ENCODE results near the gene MKRN3. TPM values are rescaled to one million over a fixed set of nuclear protein-coding genes. Genes with fewer than 3 reads are reported as not detected.
A peak's percentile ranks its signal among the peaks of the same experiment; 100 is the strongest.

Gene MKRN3
- total RNA-seq, 5 donors from 2014 or later (not counting 1 experiment from before 2014, with no cell fraction given) = 2.0 to 5.8 (median 2.9) TPM

DNA sequence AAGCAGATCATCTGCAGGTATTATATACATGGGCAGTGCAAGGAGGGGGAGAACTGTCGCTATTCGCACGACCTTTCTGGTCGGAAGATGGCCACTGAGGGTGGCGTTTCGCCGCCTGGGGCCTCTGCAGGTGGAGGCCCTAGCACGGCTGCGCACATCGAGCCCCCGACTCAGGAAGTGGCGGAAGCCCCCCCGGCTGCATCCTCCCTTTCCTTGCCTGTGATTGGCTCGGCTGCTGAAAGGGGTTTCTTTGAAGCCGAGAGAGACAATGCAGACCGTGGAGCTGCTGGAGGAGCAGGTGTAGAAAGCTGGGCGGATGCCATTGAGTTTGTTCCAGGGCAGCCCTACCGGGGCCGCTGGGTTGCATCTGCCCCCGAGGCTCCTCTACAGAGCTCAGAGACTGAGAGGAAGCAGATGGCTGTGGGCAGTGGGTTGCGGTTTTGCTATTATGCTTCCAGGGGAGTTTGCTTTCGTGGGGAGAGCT lies 639 bp downstream of the MKRN3 start:
- H3K27me3 Mint-ChIP-seq = peaks cover 0 to 3% of the 10 kb centered on the region in 2 donors
- no peaks in the 10 kb centered on the region for H3K4me1 ChIP-seq (ENCODE audit: control insufficient read depth in 1 of 2, extremely low read depth in 1 of 2, insufficient read depth in 2 of 2, low read length in 2 of 2)
- ATAC-seq (replicated peaks in 1 of 4) = peak; percentile 70 to 83 (median 76)
- H3K4me3 ChIP-seq (ENCODE audit: control insufficient read depth in 1 of 2, extremely low read depth in 1 of 2, low read length in 1 of 2) = peak overlapping the region; percentile 44 to 54
- H3K27ac Mint-ChIP-seq = no peak overlapping the region
- 66% methylated on average over 22 of the region's 22 CpGs for WGBS (ENCODE audit: insufficient coverage)
- H3K27me3 ChIP-seq (replicated peaks in 1 of 2; ENCODE audit: control insufficient read depth in 2 of 2, extremely low read depth in 1 of 2, insufficient read depth in 2 of 2, low read length in 1 of 2) = peaks cover 0 to 6% of the 10 kb centered on the region in 2 experiments
- peaks cover 0 to 4% (median 1%) of the 10 kb centered on the region in 3 donors for H3K4me1 Mint-ChIP-seq
- H3K9me3 Mint-ChIP-seq = peaks cover 3 to 6% (median 6%) of the 10 kb centered on the region in 3 donors
- peak overlapping the region; percentile 71 to 79 (median 73) for H3K4me3 Mint-ChIP-seq
- ChIA-PET POLR2A (no interaction called here), CTCF (no interaction called here)
- no peaks in the 10 kb centered on the region for H3K9me3 ChIP-seq
- H3K36me3 Mint-ChIP-seq = no peaks in the 10 kb centered on the region
- H3K36me3 ChIP-seq (ENCODE audit: control insufficient read depth in 2 of 2, extremely low read depth in 1 of 2, insufficient read depth in 1 of 2, low read length in 1 of 2) = no peaks in the 10 kb centered on the region
- DNase-seq = peak in 33 of 35 experiments; percentile 8 to 77 (median 39)
- H3K27ac ChIP-seq (ENCODE audit: low read length) = peak overlapping the region; percentile 78

DNA sequence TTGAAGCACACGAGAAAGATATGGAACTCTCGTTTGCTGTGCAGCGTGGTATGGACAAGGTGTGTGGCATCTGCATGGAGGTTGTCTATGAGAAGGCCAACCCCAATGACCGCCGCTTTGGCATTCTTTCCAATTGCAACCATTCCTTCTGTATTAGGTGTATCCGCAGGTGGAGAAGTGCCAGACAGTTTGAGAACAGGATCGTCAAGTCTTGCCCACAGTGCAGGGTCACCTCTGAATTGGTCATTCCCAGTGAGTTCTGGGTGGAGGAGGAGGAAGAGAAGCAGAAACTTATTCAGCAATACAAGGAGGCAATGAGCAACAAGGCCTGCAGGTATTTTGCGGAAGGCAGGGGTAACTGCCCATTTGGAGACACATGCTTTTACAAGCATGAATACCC lies 1.2 kb downstream of the MKRN3 start:
- no peaks in the 10 kb centered on the region for H3K36me3 ChIP-seq (ENCODE audit: control insufficient read depth in 2 of 2, extremely low read depth in 1 of 2, insufficient read depth in 1 of 2, low read length in 1 of 2)
- H3K4me1 ChIP-seq (ENCODE audit: control insufficient read depth in 1 of 2, extremely low read depth in 1 of 2, insufficient read depth in 2 of 2, low read length in 2 of 2) = no peaks in the 10 kb centered on the region
- no peaks in the 10 kb centered on the region for H3K36me3 Mint-ChIP-seq
- ChIA-PET POLR2A (no interaction called here), CTCF (no interaction called here)
- ATAC-seq (replicated peaks in 1 of 4) = no peak
- DNase-seq = no peak
- peaks cover 0 to 3% of the 10 kb centered on the region in 2 donors for H3K27me3 Mint-ChIP-seq
- H3K27me3 ChIP-seq (replicated peaks in 1 of 2; ENCODE audit: control insufficient read depth in 2 of 2, extremely low read depth in 1 of 2, insufficient read depth in 2 of 2, low read length in 1 of 2) = peaks cover 0 to 6% of the 10 kb centered on the region in 2 experiments
- H3K4me1 Mint-ChIP-seq = peaks cover 0 to 4% (median 1%) of the 10 kb centered on the region in 3 donors
- peak overlapping the region; percentile 71 to 79 (median 73) for H3K4me3 Mint-ChIP-seq
- H3K4me3 ChIP-seq (ENCODE audit: control insufficient read depth in 1 of 2, extremely low read depth in 1 of 2, low read length in 1 of 2) = peak overlapping the region; percentile 44 to 54
- H3K9me3 ChIP-seq = no peaks in the 10 kb centered on the region
- WGBS (ENCODE audit: insufficient coverage) = 82% methylated on average over 7 of the region's 8 CpGs
- H3K27ac Mint-ChIP-seq = no peak overlapping the region
- H3K9me3 Mint-ChIP-seq = peaks cover 3 to 6% (median 6%) of the 10 kb centered on the region in 3 donors
- no peak overlapping the region for H3K27ac ChIP-seq (ENCODE audit: low read length)

DNA sequence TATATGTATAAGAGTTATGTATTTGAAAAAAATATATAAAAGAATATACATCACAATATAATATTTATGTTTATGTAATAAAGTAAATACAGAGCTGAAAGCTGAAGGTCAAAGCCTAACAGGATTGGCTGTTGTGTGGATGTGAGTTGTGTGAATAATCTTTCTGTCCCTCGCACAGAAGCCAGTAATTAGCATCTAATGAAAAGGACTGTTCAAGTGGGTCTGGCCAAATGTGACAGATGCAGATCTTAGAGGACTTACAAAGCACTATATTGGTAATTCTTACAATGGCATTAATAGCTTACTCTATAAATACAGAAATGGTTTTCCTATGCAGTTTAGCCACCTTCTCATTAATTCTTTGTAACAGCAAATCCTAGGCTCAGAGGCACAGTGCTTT lies 2.4 kb downstream of the MKRN3 start:
- no peaks in the 10 kb centered on the region for H3K27me3 ChIP-seq (replicated peaks in 1 of 2; ENCODE audit: control insufficient read depth in 2 of 2, extremely low read depth in 1 of 2, insufficient read depth in 2 of 2, low read length in 1 of 2)
- CTCF ChIA-PET = no interaction called here
- POLR2A ChIA-PET = no interaction called here
- no peak for DNase-seq
- H3K9me3 Mint-ChIP-seq = peaks cover 3 to 6% (median 6%) of the 10 kb centered on the region in 3 donors
- H3K27ac Mint-ChIP-seq = no peak overlapping the region
- no peak overlapping the region for H3K4me3 Mint-ChIP-seq
- H3K27me3 Mint-ChIP-seq = no peaks in the 10 kb centered on the region
- H3K27ac ChIP-seq (ENCODE audit: low read length) = no peak overlapping the region
- no peak for ATAC-seq (replicated peaks in 1 of 4)
- no peaks in the 10 kb centered on the region for H3K36me3 Mint-ChIP-seq
- H3K9me3 ChIP-seq = no peaks in the 10 kb centered on the region
- peaks cover 0 to 4% (median 1%) of the 10 kb centered on the region in 3 donors for H3K4me1 Mint-ChIP-seq
- no CpG with 5 or more reads among the region's 1 CpG for WGBS (ENCODE audit: insufficient coverage)
- no peaks in the 10 kb centered on the region for H3K36me3 ChIP-seq (ENCODE audit: control insufficient read depth in 2 of 2, extremely low read depth in 1 of 2, insufficient read depth in 1 of 2, low read length in 1 of 2)
- no peaks in the 10 kb centered on the region for H3K4me1 ChIP-seq (ENCODE audit: control insufficient read depth in 1 of 2, extremely low read depth in 1 of 2, insufficient read depth in 2 of 2, low read length in 2 of 2)
- H3K4me3 ChIP-seq (ENCODE audit: control insufficient read depth in 1 of 2, extremely low read depth in 1 of 2, low read length in 1 of 2) = no peak overlapping the region

- Mint-ChIP-seq H3K4me1 (peaks cover 0 to 4% (median 1%) of the 10 kb centered on the region in 3 donors), H3K4me3 (no peak overlapping the region), H3K27me3 (no peaks in the 10 kb centered on the region), H3K27ac (no peak overlapping the region), H3K36me3 (no peaks in the 10 kb centered on the region), H3K9me3 (peaks cover 3 to 9% (median 6%) of the 10 kb centered on the region in 3 donors)
- Histone ChIP-seq H3K36me3 (ENCODE audit: control insufficient read depth in 2 of 2, extremely low read depth in 1 of 2, insufficient read depth in 1 of 2, low read length in 1 of 2) (no peaks in the 10 kb centered on the region), H3K27me3 (replicated peaks in 1 of 2; ENCODE audit: control insufficient read depth in 2 of 2, extremely low read depth in 1 of 2, insufficient read depth in 2 of 2, low read length in 1 of 2) (no peaks in the 10 kb centered on the region), H3K4me3 (ENCODE audit: control insufficient read depth in 1 of 2, extremely low read depth in 1 of 2, low read length in 1 of 2) (no peak overlapping the region), H3K9me3 (no peaks in the 10 kb centered on the region), H3K27ac (ENCODE audit: low read length) (no peak overlapping the region), H3K4me1 (ENCODE audit: control insufficient read depth in 1 of 2, extremely low read depth in 1 of 2, insufficient read depth in 2 of 2, low read length in 2 of 2) (no peaks in the 10 kb centered on the region)
- POLR2A ChIA-PET = no interaction called here
- ATAC-seq (replicated peaks in 1 of 4) (no peak), DNase-seq (no peak)
- CTCF ChIA-PET = no interaction called here
- 49% methylated on average over 4 of the region's 5 CpGs for WGBS (ENCODE audit: insufficient coverage)
Observed at GRCh38 chr15:23569151-23569925, 3.9 kb downstream of the MKRN3 start.

DNA sequence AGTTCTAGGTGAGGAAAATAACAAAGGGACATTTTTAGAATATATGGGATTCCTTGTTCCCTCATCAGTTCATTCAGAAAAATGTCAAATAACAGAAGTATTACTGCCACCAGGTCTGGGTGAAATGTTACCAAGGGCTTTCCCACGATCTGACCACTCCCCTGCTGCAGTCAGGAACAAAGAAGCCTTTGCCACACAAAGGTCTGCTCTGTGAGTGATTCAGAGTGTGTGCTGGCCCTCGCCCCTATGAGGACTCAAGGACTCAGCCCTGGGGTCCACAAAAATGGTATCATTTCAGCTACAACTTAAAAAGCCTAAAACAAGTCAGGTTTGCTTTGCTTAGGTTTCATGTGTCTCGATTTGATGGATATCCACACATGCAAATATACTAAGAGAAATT lies 5.0 kb downstream of the MKRN3 start:
- peaks cover 0 to 4% (median 1%) of the 10 kb centered on the region in 3 donors for H3K4me1 Mint-ChIP-seq
- H3K27me3 Mint-ChIP-seq = no peaks in the 10 kb centered on the region
- no peak overlapping the region for H3K4me3 ChIP-seq (ENCODE audit: control insufficient read depth in 1 of 2, extremely low read depth in 1 of 2, low read length in 1 of 2)
- ChIA-PET POLR2A (no interaction called here), CTCF (no interaction called here)
- H3K4me1 ChIP-seq (ENCODE audit: control insufficient read depth in 1 of 2, extremely low read depth in 1 of 2, insufficient read depth in 2 of 2, low read length in 2 of 2) = no peaks in the 10 kb centered on the region
- ATAC-seq (replicated peaks in 1 of 4) (no peak), DNase-seq (no peak)
- H3K27ac ChIP-seq (ENCODE audit: low read length) = no peak overlapping the region
- H3K4me3 Mint-ChIP-seq = no peak overlapping the region
- no peak overlapping the region for H3K27ac Mint-ChIP-seq
- no peaks in the 10 kb centered on the region for H3K27me3 ChIP-seq (replicated peaks in 1 of 2; ENCODE audit: control insufficient read depth in 2 of 2, extremely low read depth in 1 of 2, insufficient read depth in 2 of 2, low read length in 1 of 2)
- no peaks in the 10 kb centered on the region for H3K36me3 ChIP-seq (ENCODE audit: control insufficient read depth in 2 of 2, extremely low read depth in 1 of 2, insufficient read depth in 1 of 2, low read length in 1 of 2)
- no peaks in the 10 kb centered on the region for H3K36me3 Mint-ChIP-seq
- no CpG with 5 or more reads among the region's 3 CpGs for WGBS (ENCODE audit: insufficient coverage)
- H3K9me3 ChIP-seq = no peaks in the 10 kb centered on the region
- H3K9me3 Mint-ChIP-seq = peaks cover 0 to 5% (median 3%) of the 10 kb centered on the region in 3 donors

DNA sequence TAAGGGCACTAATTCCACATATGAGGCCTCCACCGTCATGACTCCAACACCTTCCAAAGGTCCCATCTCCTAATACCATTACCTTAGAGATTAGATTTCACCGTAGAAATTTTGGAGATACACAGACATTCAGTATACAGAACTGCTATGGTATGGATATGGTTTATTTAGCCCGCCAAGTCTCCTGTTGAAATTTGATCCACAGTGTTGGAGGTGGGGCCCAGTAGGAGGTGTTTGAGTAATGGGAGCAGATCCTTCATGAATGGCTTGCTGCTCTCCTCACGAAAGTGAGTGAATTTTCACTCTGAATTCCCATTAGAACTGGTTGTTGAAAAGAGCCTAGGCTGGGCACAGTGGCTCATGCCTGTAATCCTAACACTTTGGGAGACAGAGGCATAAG lies 7.4 kb downstream of the MKRN3 start:
- no peaks in the 10 kb centered on the region for H3K36me3 ChIP-seq (ENCODE audit: control insufficient read depth in 2 of 2, extremely low read depth in 1 of 2, insufficient read depth in 1 of 2, low read length in 1 of 2)
- no peak overlapping the region for H3K4me3 ChIP-seq (ENCODE audit: control insufficient read depth in 1 of 2, extremely low read depth in 1 of 2, low read length in 1 of 2)
- POLR2A ChIA-PET = no interaction called here
- DNase-seq (no peak), ATAC-seq (replicated peaks in 1 of 4) (no peak)
- Mint-ChIP-seq H3K4me3 (no peak overlapping the region), H3K4me1 (peaks cover 0 to 1% (median 0%) of the 10 kb centered on the region in 3 donors), H3K36me3 (no peaks in the 10 kb centered on the region), H3K9me3 (peaks cover 0 to 5% (median 0%) of the 10 kb centered on the region in 3 donors), H3K27ac (no peak overlapping the region), H3K27me3 (no peaks in the 10 kb centered on the region)
- no peaks in the 10 kb centered on the region for H3K27me3 ChIP-seq (replicated peaks in 1 of 2; ENCODE audit: control insufficient read depth in 2 of 2, extremely low read depth in 1 of 2, insufficient read depth in 2 of 2, low read length in 1 of 2)
- CTCF ChIA-PET = no interaction called here
- 100% methylated on average over 1 of the region's 4 CpGs for WGBS (ENCODE audit: insufficient coverage)
- no peak overlapping the region for H3K27ac ChIP-seq (ENCODE audit: low read length)
- H3K9me3 ChIP-seq = no peaks in the 10 kb centered on the region
- H3K4me1 ChIP-seq (ENCODE audit: control insufficient read depth in 1 of 2, extremely low read depth in 1 of 2, insufficient read depth in 2 of 2, low read length in 2 of 2) = no peaks in the 10 kb centered on the region
